ENCODE measurements around the gene TNFRSF4. TPM values are rescaled to one million over a fixed set of nuclear protein-coding genes. Genes with fewer than 3 reads are reported as not detected.

Gene TNFRSF4
- total and polyA plus RNA-seq, 10 of the 15 experiments (the other 5 are each of a cell fraction or from before 2014, with no cell fraction given): 0.05 to 7.3 (median 2.5) TPM; not detected in 1

DNA sequence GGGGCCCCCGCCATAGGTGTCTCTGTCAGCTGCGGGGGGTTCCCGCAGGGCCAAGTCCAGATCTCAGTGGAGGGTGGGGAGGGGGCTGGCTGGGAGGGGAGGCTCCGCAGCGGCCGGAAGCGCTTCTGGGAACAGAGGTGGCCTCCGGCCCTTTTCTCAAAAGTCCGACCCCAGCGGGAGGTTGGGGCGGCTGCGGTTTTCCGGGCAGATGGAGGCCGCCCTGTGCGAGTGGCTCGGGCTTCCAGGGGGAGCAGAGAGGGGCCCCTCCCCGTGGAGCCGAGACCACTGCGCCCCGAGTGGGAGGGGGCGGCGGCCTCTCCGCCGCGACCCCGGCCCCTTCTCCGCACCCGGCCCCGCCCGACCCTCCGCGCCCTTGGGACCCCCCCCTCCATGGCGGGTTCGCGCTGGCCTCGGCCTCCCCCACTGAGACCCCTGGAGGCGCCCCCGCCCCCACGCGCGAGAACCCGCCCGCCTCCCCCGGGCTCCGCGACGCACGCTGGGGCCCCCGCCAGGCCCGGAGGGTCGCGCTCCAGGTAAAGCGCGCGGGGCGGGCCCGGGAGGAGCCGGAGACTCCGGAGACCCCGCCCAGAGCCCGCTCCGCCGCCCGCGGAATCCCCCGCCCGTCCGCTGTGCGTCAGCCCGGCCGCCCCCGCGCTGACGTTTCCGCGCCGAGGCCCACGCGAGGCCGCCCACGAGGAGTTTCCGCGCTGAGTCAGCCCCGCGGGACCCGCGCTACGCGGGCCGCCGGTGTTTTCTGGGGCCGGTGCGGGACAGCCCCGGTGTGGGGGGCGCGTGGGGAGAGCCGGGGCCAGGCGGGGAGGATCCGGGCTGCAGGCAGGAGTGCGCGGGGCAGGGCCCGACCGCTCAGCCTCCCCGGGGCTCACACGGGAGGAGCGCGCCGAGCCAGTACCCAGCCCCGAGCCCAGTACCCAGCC is 12.8 kb downstream of the TNFRSF4 start (continued):
- TF ChIP-seq GATAD2B (conservative IDR thresholded peaks at IDR 0.05; ENCODE audit: low read depth): peak; percentile 100
- peak; percentile 98 for TF ChIP-seq RELA (IDR thresholded peaks at IDR 0.05; ENCODE audit: borderline replicate concordance, partially characterized antibody)
- no peak for TF ChIP-seq TAF1 (IDR thresholded peaks at IDR 0.05; ENCODE audit: borderline replicate concordance, low read depth, low read length)
- no peak for TF ChIP-seq IKZF2 (IDR thresholded peaks at IDR 0.05)
- TF ChIP-seq NR2C1 (IDR thresholded peaks at IDR 0.05): no peak
- peak; percentile 35 for TF ChIP-seq MEF2B (IDR thresholded peaks at IDR 0.05; ENCODE audit: partially characterized antibody, poor library complexity, severe bottlenecking)
- TF ChIP-seq MYB (IDR thresholded peaks at IDR 0.05; ENCODE audit: borderline replicate concordance, low read depth, low read length): no peak
- no peak for TF ChIP-seq ZNF384 (IDR thresholded peaks at IDR 0.05; ENCODE audit: borderline replicate concordance, low read depth, low read length)
- TF ChIP-seq, protein P1, sequence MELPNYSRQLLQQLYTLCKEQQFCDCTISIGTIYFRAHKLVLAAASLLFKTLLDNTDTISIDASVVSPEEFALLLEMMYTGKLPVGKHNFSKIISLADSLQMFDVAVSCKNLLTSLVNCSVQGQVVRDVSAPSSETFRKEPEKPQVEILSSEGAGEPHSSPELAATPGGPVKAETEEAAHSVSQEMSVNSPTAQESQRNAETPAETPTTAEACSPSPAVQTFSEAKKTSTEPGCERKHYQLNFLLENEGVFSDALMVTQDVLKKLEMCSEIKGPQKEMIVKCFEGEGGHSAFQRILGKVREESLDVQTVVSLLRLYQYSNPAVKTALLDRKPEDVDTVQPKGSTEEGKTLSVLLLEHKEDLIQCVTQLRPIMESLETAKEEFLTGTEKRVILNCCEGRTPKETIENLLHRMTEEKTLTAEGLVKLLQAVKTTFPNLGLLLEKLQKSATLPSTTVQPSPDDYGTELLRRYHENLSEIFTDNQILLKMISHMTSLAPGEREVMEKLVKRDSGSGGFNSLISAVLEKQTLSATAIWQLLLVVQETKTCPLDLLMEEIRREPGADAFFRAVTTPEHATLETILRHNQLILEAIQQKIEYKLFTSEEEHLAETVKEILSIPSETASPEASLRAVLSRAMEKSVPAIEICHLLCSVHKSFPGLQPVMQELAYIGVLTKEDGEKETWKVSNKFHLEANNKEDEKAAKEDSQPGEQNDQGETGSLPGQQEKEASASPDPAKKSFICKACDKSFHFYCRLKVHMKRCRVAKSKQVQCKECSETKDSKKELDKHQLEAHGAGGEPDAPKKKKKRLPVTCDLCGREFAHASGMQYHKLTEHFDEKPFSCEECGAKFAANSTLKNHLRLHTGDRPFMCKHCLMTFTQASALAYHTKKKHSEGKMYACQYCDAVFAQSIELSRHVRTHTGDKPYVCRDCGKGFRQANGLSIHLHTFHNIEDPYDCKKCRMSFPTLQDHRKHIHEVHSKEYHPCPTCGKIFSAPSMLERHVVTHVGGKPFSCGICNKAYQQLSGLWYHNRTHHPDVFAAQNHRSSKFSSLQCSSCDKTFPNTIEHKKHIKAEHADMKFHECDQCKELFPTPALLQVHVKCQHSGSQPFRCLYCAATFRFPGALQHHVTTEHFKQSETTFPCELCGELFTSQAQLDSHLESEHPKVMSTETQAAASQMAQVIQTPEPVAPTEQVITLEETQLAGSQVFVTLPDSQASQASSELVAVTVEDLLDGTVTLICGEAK (IDR thresholded peaks at IDR 0.05; ENCODE audit: borderline replicate concordance): no peak; the same call in 1 of the 2 replicates
- peak; percentile 79 for TF ChIP-seq ZSCAN29 (IDR thresholded peaks at IDR 0.05)
- peak; percentile 23 to 99 for TF ChIP-seq EGR1 (IDR thresholded peaks at IDR 0.05; ENCODE audit: borderline replicate concordance in 1 of 2, low read depth in 2 of 2, low read length in 2 of 2)
- TF ChIP-seq, protein P2, sequence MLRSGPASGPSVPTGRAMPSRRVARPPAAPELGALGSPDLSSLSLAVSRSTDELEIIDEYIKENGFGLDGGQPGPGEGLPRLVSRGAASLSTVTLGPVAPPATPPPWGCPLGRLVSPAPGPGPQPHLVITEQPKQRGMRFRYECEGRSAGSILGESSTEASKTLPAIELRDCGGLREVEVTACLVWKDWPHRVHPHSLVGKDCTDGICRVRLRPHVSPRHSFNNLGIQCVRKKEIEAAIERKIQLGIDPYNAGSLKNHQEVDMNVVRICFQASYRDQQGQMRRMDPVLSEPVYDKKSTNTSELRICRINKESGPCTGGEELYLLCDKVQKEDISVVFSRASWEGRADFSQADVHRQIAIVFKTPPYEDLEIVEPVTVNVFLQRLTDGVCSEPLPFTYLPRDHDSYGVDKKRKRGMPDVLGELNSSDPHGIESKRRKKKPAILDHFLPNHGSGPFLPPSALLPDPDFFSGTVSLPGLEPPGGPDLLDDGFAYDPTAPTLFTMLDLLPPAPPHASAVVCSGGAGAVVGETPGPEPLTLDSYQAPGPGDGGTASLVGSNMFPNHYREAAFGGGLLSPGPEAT (IDR thresholded peaks at IDR 0.05; ENCODE audit: low read depth): no peak
- TF ChIP-seq, protein P3, sequence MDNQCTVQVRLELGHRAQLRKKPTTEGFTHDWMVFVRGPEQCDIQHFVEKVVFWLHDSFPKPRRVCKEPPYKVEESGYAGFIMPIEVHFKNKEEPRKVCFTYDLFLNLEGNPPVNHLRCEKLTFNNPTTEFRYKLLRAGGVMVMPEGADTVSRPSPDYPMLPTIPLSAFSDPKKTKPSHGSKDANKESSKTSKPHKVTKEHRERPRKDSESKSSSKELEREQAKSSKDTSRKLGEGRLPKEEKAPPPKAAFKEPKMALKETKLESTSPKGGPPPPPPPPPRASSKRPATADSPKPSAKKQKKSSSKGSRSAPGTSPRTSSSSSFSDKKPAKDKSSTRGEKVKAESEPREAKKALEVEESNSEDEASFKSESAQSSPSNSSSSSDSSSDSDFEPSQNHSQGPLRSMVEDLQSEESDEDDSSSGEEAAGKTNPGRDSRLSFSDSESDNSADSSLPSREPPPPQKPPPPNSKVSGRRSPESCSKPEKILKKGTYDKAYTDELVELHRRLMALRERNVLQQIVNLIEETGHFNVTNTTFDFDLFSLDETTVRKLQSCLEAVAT (IDR thresholded peaks at IDR 0.05): no peak
- TF ChIP-seq, protein P4, sequence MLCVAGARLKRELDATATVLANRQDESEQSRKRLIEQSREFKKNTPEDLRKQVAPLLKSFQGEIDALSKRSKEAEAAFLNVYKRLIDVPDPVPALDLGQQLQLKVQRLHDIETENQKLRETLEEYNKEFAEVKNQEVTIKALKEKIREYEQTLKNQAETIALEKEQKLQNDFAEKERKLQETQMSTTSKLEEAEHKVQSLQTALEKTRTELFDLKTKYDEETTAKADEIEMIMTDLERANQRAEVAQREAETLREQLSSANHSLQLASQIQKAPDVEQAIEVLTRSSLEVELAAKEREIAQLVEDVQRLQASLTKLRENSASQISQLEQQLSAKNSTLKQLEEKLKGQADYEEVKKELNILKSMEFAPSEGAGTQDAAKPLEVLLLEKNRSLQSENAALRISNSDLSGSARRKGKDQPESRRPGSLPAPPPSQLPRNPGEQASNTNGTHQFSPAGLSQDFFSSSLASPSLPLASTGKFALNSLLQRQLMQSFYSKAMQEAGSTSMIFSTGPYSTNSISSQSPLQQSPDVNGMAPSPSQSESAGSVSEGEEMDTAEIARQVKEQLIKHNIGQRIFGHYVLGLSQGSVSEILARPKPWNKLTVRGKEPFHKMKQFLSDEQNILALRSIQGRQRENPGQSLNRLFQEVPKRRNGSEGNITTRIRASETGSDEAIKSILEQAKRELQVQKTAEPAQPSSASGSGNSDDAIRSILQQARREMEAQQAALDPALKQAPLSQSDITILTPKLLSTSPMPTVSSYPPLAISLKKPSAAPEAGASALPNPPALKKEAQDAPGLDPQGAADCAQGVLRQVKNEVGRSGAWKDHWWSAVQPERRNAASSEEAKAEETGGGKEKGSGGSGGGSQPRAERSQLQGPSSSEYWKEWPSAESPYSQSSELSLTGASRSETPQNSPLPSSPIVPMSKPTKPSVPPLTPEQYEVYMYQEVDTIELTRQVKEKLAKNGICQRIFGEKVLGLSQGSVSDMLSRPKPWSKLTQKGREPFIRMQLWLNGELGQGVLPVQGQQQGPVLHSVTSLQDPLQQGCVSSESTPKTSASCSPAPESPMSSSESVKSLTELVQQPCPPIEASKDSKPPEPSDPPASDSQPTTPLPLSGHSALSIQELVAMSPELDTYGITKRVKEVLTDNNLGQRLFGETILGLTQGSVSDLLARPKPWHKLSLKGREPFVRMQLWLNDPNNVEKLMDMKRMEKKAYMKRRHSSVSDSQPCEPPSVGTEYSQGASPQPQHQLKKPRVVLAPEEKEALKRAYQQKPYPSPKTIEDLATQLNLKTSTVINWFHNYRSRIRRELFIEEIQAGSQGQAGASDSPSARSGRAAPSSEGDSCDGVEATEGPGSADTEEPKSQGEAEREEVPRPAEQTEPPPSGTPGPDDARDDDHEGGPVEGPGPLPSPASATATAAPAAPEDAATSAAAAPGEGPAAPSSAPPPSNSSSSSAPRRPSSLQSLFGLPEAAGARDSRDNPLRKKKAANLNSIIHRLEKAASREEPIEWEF (IDR thresholded peaks at IDR 0.05; ENCODE audit: insufficient replicate concordance, low read depth, low read length): no peak
- TF ChIP-seq KLF5 (IDR thresholded peaks at IDR 0.05; ENCODE audit: partially characterized antibody): peak; percentile 70
